Osteoblast (primary cell): Measurements from ENCODE around the gene H6PD. TPM values are rescaled to one million over a fixed set of nuclear protein-coding genes. Genes with fewer than 3 reads are reported as not detected.
A peak's percentile ranks its signal among the peaks of the same experiment; 100 is the strongest.

Experiments
- DNase-seq: peaks from one replicate; pipeline ENCODE4 v3.0.0; 2011; ENCODE audit warnings: low spot score, mixed read lengths; ENCODE audit not compliant: insufficient read length; ENCODE audit errors: missing footprints
- H2AFZ ChIP-seq: 2 replicates; pipeline ENCODE4 v1.6.0; 2011; ENCODE audit warnings: mild to moderate bottlenecking, low read length
- H3K27ac ChIP-seq: 2 replicates; pipeline ENCODE4 v1.5.1; 2011; ENCODE audit warnings: mild to moderate bottlenecking, low read depth, low read length, moderate library complexity
- H3K27me3 ChIP-seq: 2 replicates; pipeline ENCODE4 v1.6.0; 2012; ENCODE audit warnings: mild to moderate bottlenecking, control low read depth, inconsistent platforms, low read length, moderate library complexity; ENCODE audit not compliant: insufficient read depth
- H3K36me3 ChIP-seq: 2 replicates; pipeline ENCODE4 v1.5.1; 2011; ENCODE audit warnings: mild to moderate bottlenecking, low read length, control low read depth, moderate library complexity; ENCODE audit not compliant: insufficient read depth
- H3K4me1 ChIP-seq: 2 replicates; pipeline ENCODE4 v1.5.1; 2011; ENCODE audit warnings: mild to moderate bottlenecking, low read length, control low read depth, moderate library complexity; ENCODE audit not compliant: insufficient read depth
- H3K4me2 ChIP-seq: 2 replicates; pipeline ENCODE4 v1.6.0; 2011; ENCODE audit warnings: mild to moderate bottlenecking, low read length; ENCODE audit not compliant: insufficient read depth
- H3K4me3 ChIP-seq: fragments of 200-600 bp; sonication (generic); 3 replicates; pipeline ENCODE4 v1.5.1; 2012; ENCODE audit warnings: mild to moderate bottlenecking, low read length, inconsistent platforms; ENCODE audit not compliant: insufficient read depth
- H3K79me2 ChIP-seq: 2 replicates; pipeline ENCODE4 v1.6.0; 2012; ENCODE audit warnings: mild to moderate bottlenecking, low read length, control low read depth, inconsistent platforms; ENCODE audit not compliant: insufficient read depth
- H3K9me3 ChIP-seq: 2 replicates; pipeline ENCODE4 v1.5.1; 2011; ENCODE audit warnings: low read depth, low read length, control low read depth
- H4K20me1 ChIP-seq: 2 replicates; pipeline ENCODE4 v1.6.0; 2012; ENCODE audit warnings: mild to moderate bottlenecking, low read length, control low read depth; ENCODE audit not compliant: insufficient read depth
- total RNA-seq: library from RNA; depleted of rRNA; stranded (reverse); fragments of >200 nt; gene quantifications from 2 replicates; pipeline ENCODE4 v1.2.3, GENCODE V29; 2012
- TF ChIP-seq, protein P1 (sequence below): IDR thresholded peaks from 2 replicates; pipeline ENCODE4 v1.5.1; 2011; ENCODE audit warnings: mild to moderate bottlenecking, low read depth, low read length, moderate library complexity; ENCODE audit errors: extremely low read depth

Gene H6PD
- total RNA-seq, 1 donor: 51.4 TPM

DNA sequence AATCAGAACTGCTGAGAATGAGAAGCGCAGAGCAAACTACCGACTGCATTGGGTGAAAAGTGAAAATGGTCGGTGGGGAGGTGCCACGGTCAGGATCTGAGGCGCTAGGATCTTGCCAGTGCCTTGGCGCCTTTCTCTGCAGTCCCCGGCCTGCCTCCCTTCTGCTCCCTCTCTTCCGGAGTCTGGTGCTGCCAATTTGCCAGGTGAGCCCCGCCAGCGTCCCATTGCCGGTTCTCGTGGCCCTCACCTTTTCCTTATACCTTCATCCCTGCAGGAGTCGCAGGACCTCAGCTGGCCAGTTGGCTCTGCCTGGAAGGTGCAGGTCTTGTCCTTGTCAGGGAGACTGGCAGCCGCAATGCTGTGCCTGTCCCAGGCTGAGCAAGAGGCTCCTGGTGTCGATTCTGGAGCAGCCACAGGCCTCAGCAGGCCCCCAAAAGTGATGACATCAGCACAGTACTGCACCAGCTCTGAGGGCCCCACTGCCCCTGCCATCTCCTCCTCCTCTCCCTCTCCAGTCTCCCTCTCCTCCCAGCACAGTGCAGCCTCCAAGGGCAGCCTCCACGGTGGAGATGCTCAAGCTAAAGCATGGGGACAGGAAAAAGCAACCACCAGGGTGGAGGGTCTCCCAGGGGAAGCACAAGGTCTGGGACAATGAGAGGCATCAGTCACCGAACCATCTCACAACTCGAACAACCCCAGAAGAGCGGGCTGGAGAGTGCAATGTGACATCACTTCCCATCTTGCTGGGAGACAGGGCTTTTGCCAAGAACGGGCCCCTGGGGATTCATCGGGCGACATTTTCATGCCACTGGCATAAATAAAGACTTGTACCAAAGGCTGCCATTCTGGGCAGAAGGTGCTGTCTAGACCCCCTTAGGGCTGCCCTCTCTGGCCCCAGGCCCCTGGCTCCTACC lies 37.1 kb upstream of the H6PD start:
- H2AFZ ChIP-seq: no peak overlapping the region
- peaks cover 84% of the 10 kb centered on the region for H3K79me2 ChIP-seq
- H3K4me3 ChIP-seq: peak overlapping the region; percentile 68
- H3K27me3 ChIP-seq: no peaks in the 10 kb centered on the region
- DNase-seq: peak; percentile 87
- H4K20me1 ChIP-seq: peaks cover 13% of the 10 kb centered on the region
- peak overlapping the region; percentile 98 for H3K27ac ChIP-seq
- H3K36me3 ChIP-seq: no peaks in the 10 kb centered on the region
- H3K4me2 ChIP-seq: peak overlapping the region; percentile 95
- H3K9me3 ChIP-seq: no peaks in the 10 kb centered on the region
- TF ChIP-seq, protein P1, sequence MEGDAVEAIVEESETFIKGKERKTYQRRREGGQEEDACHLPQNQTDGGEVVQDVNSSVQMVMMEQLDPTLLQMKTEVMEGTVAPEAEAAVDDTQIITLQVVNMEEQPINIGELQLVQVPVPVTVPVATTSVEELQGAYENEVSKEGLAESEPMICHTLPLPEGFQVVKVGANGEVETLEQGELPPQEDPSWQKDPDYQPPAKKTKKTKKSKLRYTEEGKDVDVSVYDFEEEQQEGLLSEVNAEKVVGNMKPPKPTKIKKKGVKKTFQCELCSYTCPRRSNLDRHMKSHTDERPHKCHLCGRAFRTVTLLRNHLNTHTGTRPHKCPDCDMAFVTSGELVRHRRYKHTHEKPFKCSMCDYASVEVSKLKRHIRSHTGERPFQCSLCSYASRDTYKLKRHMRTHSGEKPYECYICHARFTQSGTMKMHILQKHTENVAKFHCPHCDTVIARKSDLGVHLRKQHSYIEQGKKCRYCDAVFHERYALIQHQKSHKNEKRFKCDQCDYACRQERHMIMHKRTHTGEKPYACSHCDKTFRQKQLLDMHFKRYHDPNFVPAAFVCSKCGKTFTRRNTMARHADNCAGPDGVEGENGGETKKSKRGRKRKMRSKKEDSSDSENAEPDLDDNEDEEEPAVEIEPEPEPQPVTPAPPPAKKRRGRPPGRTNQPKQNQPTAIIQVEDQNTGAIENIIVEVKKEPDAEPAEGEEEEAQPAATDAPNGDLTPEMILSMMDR: no peak
- H3K4me1 ChIP-seq: peaks cover 78% of the 10 kb centered on the region

DNA sequence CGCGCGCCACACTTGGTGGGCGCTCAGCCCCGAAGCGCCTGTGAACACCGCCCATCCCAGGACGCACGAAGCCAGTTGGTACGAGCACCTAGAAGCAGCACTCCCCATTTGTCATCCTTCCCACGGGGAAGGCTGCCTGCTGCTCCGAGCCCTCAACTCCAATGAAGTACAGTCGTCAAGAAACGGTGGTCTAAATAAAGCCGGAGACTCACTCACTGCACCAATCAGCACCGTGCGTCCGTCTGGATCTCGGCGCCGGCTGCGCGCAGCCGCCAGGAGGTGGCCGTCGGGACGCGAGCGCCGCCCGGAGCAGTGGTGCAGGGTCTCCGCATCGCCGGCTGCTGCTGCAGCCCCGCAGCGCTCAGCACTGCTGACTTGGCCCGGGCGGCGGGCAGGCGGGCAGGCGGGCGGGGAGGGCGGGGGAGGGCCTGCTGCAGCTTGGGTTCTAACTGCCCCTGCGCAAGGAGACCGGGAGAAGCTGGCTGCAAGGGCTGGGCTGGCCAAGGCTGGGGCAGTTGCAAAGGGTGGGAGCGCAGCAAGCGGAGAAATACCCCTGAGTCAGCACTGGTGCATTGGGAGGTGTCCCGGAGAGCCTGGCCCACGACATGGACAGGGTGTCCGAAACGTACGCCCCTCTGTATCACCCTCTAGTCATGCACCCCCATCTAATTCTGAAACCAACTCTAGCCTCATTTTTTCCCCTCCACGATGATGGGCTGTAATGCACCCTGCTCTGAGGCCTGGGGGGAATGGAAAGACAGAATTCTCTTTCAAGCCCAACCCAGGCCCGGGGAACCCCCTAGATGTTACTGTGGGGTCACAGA lies 35.8 kb upstream of the H6PD start:
- H3K27ac ChIP-seq: peak overlapping the region; percentile 98
- H3K79me2 ChIP-seq: peaks cover 84% of the 10 kb centered on the region
- TF ChIP-seq, protein P1: no peak
- peak; percentile 75 for DNase-seq
- H3K4me2 ChIP-seq: peak overlapping the region; percentile 95
- peaks cover 79% of the 10 kb centered on the region for H3K4me1 ChIP-seq
- peak overlapping the region; percentile 68 for H3K4me3 ChIP-seq
- no peaks in the 10 kb centered on the region for H3K36me3 ChIP-seq
- no peaks in the 10 kb centered on the region for H3K9me3 ChIP-seq
- peaks cover 2% of the 10 kb centered on the region for H4K20me1 ChIP-seq
- no peaks in the 10 kb centered on the region for H3K27me3 ChIP-seq
- peak overlapping the region; percentile 83 for H2AFZ ChIP-seq

DNA sequence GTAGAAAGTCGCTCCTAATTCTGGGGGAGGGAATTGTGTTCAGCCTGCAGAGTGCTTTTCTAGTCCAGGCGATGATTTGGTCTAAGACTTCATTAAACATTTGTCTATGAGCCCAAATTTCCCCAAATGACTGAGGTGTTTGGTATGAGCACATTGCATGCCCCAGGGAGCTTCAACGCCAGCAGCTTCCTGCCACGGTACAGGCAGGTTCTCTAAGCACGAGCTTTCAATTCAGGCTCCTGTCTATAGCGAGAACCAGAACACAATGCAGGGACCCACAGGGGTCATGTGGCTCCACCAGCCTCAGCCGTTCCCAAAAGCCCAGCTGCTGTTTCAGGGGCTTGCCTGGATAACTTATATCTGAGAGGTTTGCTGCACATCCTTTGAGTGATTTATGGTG lies 34.1 kb upstream of the H6PD start:
- peak overlapping the region; percentile 89 for H3K4me3 ChIP-seq
- H3K9me3 ChIP-seq: no peaks in the 10 kb centered on the region
- H3K4me2 ChIP-seq: peak overlapping the region; percentile 95
- peaks cover 69% of the 10 kb centered on the region for H3K79me2 ChIP-seq
- H3K36me3 ChIP-seq: no peaks in the 10 kb centered on the region
- H4K20me1 ChIP-seq: no peaks in the 10 kb centered on the region
- DNase-seq: peak; percentile 74
- H3K27me3 ChIP-seq: no peaks in the 10 kb centered on the region
- H2AFZ ChIP-seq: no peak overlapping the region
- H3K4me1 ChIP-seq: peaks cover 77% of the 10 kb centered on the region
- TF ChIP-seq, protein P1: no peak
- peak overlapping the region; percentile 98 for H3K27ac ChIP-seq
